Lower leg skin (tissue), 4 donors: ENCODE data around the gene HEY2. TPM values are rescaled to one million over a fixed set of nuclear protein-coding genes. Genes with fewer than 3 reads are reported as not detected.

Source experiments
- DNase-seq, 2 donors: peaks; one replicate each; pipeline ENCODE4 v3.0.0-alpha.2; 2019; ENCODE audit warnings: low spot score in 2 of 2
- H3K4me3 ChIP-seq: fragments of 200-600 bp; sonication (generic); 2 replicates; pipeline ENCODE4 v1.5.1; 2017; ENCODE audit warnings: mild to moderate bottlenecking, low read depth; ENCODE audit not compliant: poor library complexity, severe bottlenecking
- CTCF ChIP-seq, 3 donors: fragments of 450-650 bp; IDR thresholded peaks; one replicate each; pipeline ENCODE4 v1.5.1; 2016; ENCODE audit warnings: antibody characterized with exemption in 3 of 3, mild to moderate bottlenecking in 3 of 3, moderate library complexity in 2 of 3
- POLR2A ChIP-seq, 2 donors: fragments of 450-650 bp; IDR thresholded peaks; one replicate each; pipeline ENCODE4 v1.6.1; 2016 to 2017; ENCODE audit warnings: antibody characterized with exemption in 2 of 2, mild to moderate bottlenecking in 1 of 2, moderate library complexity in 1 of 2
- WGBS, 2 donors: methylation state at CpG; one replicate each; pipeline ENCODE4 v1.1.5; 2018; 5-methylcytosine and 5-hydroxymethylcytosine counted together
- intact Hi-C: fragments of 100-400 bp; cut with DNase I; formaldehyde crosslinking; loops from one replicate; pipeline ENCODE4 v1.15.0; 2023; ENCODE audit warnings: low total_unique reads
- total RNA-seq, 4 donors: library from RNA; depleted of rRNA; stranded (reverse); fragments of >200 nt; gene quantifications; one replicate each; pipeline ENCODE4 v1.1.0, GENCODE V29; 2016

The HEY2 gene
- total RNA-seq, 4 donors from 2014 or later, result 0.65 to 2.9 (median 1.5) TPM

GRCh38 chr6:125742024-125742423 lies 7.4 kb upstream of the HEY2 start:
- 92 to 94% methylated on average over 2 of the region's 2 CpGs for WGBS, 2 donors
- intact Hi-C loops, result no loop called here
- no peak for DNase-seq
- TF ChIP-seq CTCF (IDR thresholded peaks at IDR 0.05) (no peak), POLR2A (IDR thresholded peaks at IDR 0.05) (no peak)
- no peak overlapping the region for H3K4me3 ChIP-seq

GRCh38 chr6:125742464-125743120 lies 6.8 kb upstream of the HEY2 start:
- WGBS, 2 donors, result 67 to 78% methylated on average over 5 of the region's 5 CpGs
- no peak for DNase-seq
- no peak for TF ChIP-seq CTCF (IDR thresholded peaks at IDR 0.05)
- no peak for TF ChIP-seq POLR2A (IDR thresholded peaks at IDR 0.05)
- no peak overlapping the region for H3K4me3 ChIP-seq
- intact Hi-C loops, result no loop called here

- TF ChIP-seq CTCF (IDR thresholded peaks at IDR 0.05) (no peak), POLR2A (IDR thresholded peaks at IDR 0.05) (no peak)
- WGBS, 2 donors, result 86 to 88% methylated on average over 2 of the region's 2 CpGs
- no peak for DNase-seq
- no peak overlapping the region for H3K4me3 ChIP-seq
- intact Hi-C loops, result no loop called here
Measured at GRCh38 chr6:125743604-125744003, 5.8 kb upstream of the HEY2 start.

GRCh38 chr6:125745281-125746018 lies 4.0 kb upstream of the HEY2 start:
- no peak overlapping the region for H3K4me3 ChIP-seq
- TF ChIP-seq CTCF (IDR thresholded peaks at IDR 0.05), result no peak
- no peak for TF ChIP-seq POLR2A (IDR thresholded peaks at IDR 0.05)
- intact Hi-C loops, result no loop called here
- 84 to 85% methylated on average over 6 of the region's 6 CpGs for WGBS, 2 donors
- no peak for DNase-seq

GRCh38 chr6:125746019-125746414 lies 3.4 kb upstream of the HEY2 start:
- intact Hi-C loops, result no loop called here
- DNase-seq, result no peak
- 81 to 84% methylated on average over 5 of the region's 5 CpGs for WGBS, 2 donors
- TF ChIP-seq CTCF (IDR thresholded peaks at IDR 0.05) (no peak), POLR2A (IDR thresholded peaks at IDR 0.05) (no peak)
- H3K4me3 ChIP-seq, result no peak overlapping the region
